IPS-18c (cell line): Measurements from ENCODE around the gene PGAM5.
A peak's percentile ranks its signal among the peaks of the same experiment; 100 is the strongest.
"Not testable (repeated sequence)": the region's sequence is repeated elsewhere in the genome, so short reads cannot be mapped to it uniquely, and the experiment has no call there.

ENCODE experiments used
- H3K4me3 ChIP-seq: 2 replicates; pipeline ENCODE4 v1.7.0; 2013; ENCODE audit warnings: low read depth, mild to moderate bottlenecking, low read length, moderate library complexity; ENCODE audit not compliant: insufficient read depth
- H3K9me3 ChIP-seq: one replicate; pipeline ENCODE4 v1.6.1; 2013; ENCODE audit warnings: mild to moderate bottlenecking, low read length, moderate library complexity; ENCODE audit not compliant: control insufficient read depth, insufficient read depth

Gene PGAM5

GRCh38 chr12:132685400-132685799 is 25.2 kb upstream of the PGAM5 start:
- peak overlapping the region; percentile 4; the same call in 1 of the 2 replicates for H3K4me3 ChIP-seq
- H3K9me3 ChIP-seq: no peaks in the 10 kb centered on the region

- no peaks in the 10 kb centered on the region for H3K9me3 ChIP-seq
- H3K4me3 ChIP-seq: peak overlapping the region; percentile 68
These were observed 23.8 kb upstream of the PGAM5 start for GRCh38 chr12:132686825-132687210.

- Histone ChIP-seq H3K4me3 (peak within 1 kb of the TSS; percentile 68), H3K9me3 (no peaks in the 10 kb centered on the region)
These were observed 23.2 kb upstream of the PGAM5 start, which contains the start of the genes POLE and PXMP2 for GRCh38 chr12:132687211-132688164. POLE (minus strand) TSS chr12:132687342; CDS start chr12:132687315, 27 bp downstream. PXMP2 (plus strand) TSS chr12:132687587; CDS start chr12:132687671, 84 bp downstream.

- Histone ChIP-seq H3K9me3 (no peaks in the 10 kb centered on the region), H3K4me3 (no peak overlapping the region; the same call in 1 of the 2 replicates)
These were observed 21.4 kb upstream of the PGAM5 start for GRCh38 chr12:132689227-132689626.

GRCh38 chr12:132690112-132690511 is 20.5 kb upstream of the PGAM5 start:
- no peak overlapping the region for H3K4me3 ChIP-seq
- no peaks in the 10 kb centered on the region for H3K9me3 ChIP-seq

- H3K9me3 ChIP-seq, H3K4me3 ChIP-seq: not testable (repeated sequence)
These were observed 18.6 kb upstream of the PGAM5 start for GRCh38 chr12:132692030-132692429.

- H3K4me3 ChIP-seq, H3K9me3 ChIP-seq: not testable (repeated sequence)
These were observed 15.8 kb upstream of the PGAM5 start for GRCh38 chr12:132694888-132695287.

GRCh38 chr12:132695431-132695830 is 15.2 kb upstream of the PGAM5 start:
- Histone ChIP-seq H3K4me3 (no peak overlapping the region), H3K9me3 (no peaks in the 10 kb centered on the region)

- Histone ChIP-seq H3K4me3 (no peak overlapping the region), H3K9me3 (no peaks in the 10 kb centered on the region)
These were observed 12.3 kb upstream of the PGAM5 start for GRCh38 chr12:132698341-132698740.

GRCh38 chr12:132700212-132700822 is 10.3 kb upstream of the PGAM5 start:
- no peak overlapping the region for H3K4me3 ChIP-seq

GRCh38 chr12:132702640-132703039 is 8.0 kb upstream of the PGAM5 start:
- Histone ChIP-seq H3K9me3 (no peaks in the 10 kb centered on the region), H3K4me3 (no peak overlapping the region)

More at GRCh38 chr12:132700212-132700822, 10.3 kb upstream of the PGAM5 start:
- H3K9me3 ChIP-seq: no peaks in the 10 kb centered on the region

GRCh38 chr12:132703641-132704040 is 7.0 kb upstream of the PGAM5 start:
- Histone ChIP-seq H3K4me3 (no peak overlapping the region), H3K9me3 (peaks cover 2% of the 10 kb centered on the region)

GRCh38 chr12:132707241-132707640 is 3.4 kb upstream of the PGAM5 start:
- Histone ChIP-seq H3K4me3 (no peak overlapping the region), H3K9me3 (peaks cover 2% of the 10 kb centered on the region)

- peaks cover 2% of the 10 kb centered on the region for H3K9me3 ChIP-seq
- H3K4me3 ChIP-seq: no peak overlapping the region
These were observed 2.5 kb upstream of the PGAM5 start for GRCh38 chr12:132708150-132708549.

- Histone ChIP-seq H3K9me3 (peaks cover 2% of the 10 kb centered on the region), H3K4me3 (peak overlapping the region; percentile 90)
These were observed 618 bp upstream of the PGAM5 start for GRCh38 chr12:132710043-132710404.

- peak overlapping the region; percentile 90 for H3K4me3 ChIP-seq
- peaks cover 2% of the 10 kb centered on the region for H3K9me3 ChIP-seq
These were observed 620 bp downstream of the PGAM5 start for GRCh38 chr12:132711080-132711843.

GRCh38 chr12:132713123-132713522 is 2.5 kb downstream of the PGAM5 start:
- Histone ChIP-seq H3K4me3 (no peak overlapping the region), H3K9me3 (peaks cover 2% of the 10 kb centered on the region)
